Heart right ventricle (tissue), 16 donors: ENCODE measurements around the gene PLA2G4B. TPM values are rescaled to one million over a fixed set of nuclear protein-coding genes. Genes with fewer than 3 reads are reported as not detected.

ENCODE experiments used
- ATAC-seq, 8 donors: fragments of 200-7000 bp; cut with Tn5 transposase; one replicate each; pipeline ENCODE4 v1.9.1; 2020; ENCODE audit warnings: mild to moderate bottlenecking in 8 of 8, moderate library complexity in 8 of 8, moderate number of reproducible peaks in 1 of 8
- DNase-seq, 2 donors: peaks; one replicate each; pipeline ENCODE4 v3.0.0-alpha.2; 2020
- H3K27ac ChIP-seq, 10 donors: fragments of 200-600 bp; sonication (generic) in 2 of 10; one replicate each; pipeline versions ENCODE4 v1.5.0 to v1.8.0; 2020 to 2022; ENCODE audit warnings: mild to moderate bottlenecking in 3 of 10
- H3K27me3 ChIP-seq, 7 donors: fragments of 200-600 bp; one replicate each; pipeline ENCODE4 v1.8.0; 2021 to 2022; ENCODE audit warnings: mild to moderate bottlenecking in 2 of 7
- H3K36me3 ChIP-seq, 9 donors: fragments of 200-600 bp; sonication (generic) in 1 of 9; one replicate each; pipeline versions ENCODE4 v1.5.0 to v1.8.0; 2020 to 2022; ENCODE audit warnings: mild to moderate bottlenecking in 2 of 9
- H3K4me1 ChIP-seq, 9 donors: fragments of 200-600 bp; sonication (generic) in 1 of 9; one replicate each; pipeline versions ENCODE4 v1.5.0 to v1.8.0; 2020 to 2022; ENCODE audit warnings: mild to moderate bottlenecking in 4 of 9
- H3K4me3 ChIP-seq, 10 donors: fragments of 200-600 bp; sonication (generic) in 2 of 10; one replicate each; pipeline versions ENCODE4 v1.5.0 to v1.8.0; 2020 to 2022; ENCODE audit warnings: mild to moderate bottlenecking in 7 of 10, moderate library complexity in 2 of 10
- H3K9me3 ChIP-seq, 11 donors: fragments of 200-600 bp in 10 of 11; sonication (generic) in 2 of 11; one replicate each; pipeline versions ENCODE4 v1.5.0 to v1.8.0; 2013 to 2022; ENCODE audit warnings: mild to moderate bottlenecking in 2 of 11, control low read depth in 1 of 11, moderate library complexity in 1 of 11
- CTCF ChIP-seq, 9 donors: fragments of 200-600 bp; sonication (generic) in 2 of 9; IDR thresholded peaks; one replicate each; pipeline versions ENCODE4 v1.5.0 to v1.8.0; 2021 to 2022; ENCODE audit warnings: antibody characterized with exemption in 9 of 9, mild to moderate bottlenecking in 5 of 9, moderate library complexity in 1 of 9
- WGBS, 2 donors: extraction: QIAGEN DNeasy Blood & Tissue Kit; methylation state at CpG; one replicate each; pipeline ENCODE4 v1.1.7; 2013; ENCODE audit warnings: inconsistent platforms in 1 of 2; 5-methylcytosine and 5-hydroxymethylcytosine counted together
- intact Hi-C, 10 donors: fragments of 100-400 bp; cut with DNase I; formaldehyde crosslinking; loops; one replicate each; pipeline versions ENCODE4 v1.11.1 to v1.14.2; 2022
- polyA plus RNA-seq, 2 donors: library from polyadenylated mRNA; stranded (reverse); fragments of 200-250 nt; gene quantifications; one replicate each; pipeline ENCODE4 v1.2.3, GENCODE V29; 2013
- total RNA-seq, 10 donors: library from RNA; stranded (reverse); fragmentation: NEBNext Ultra II Directional in 3 of 10; extraction: Animal tissue kit (Norgen Biotek cat#: 25700) in 3 of 10; gene quantifications; one replicate each; pipeline versions ENCODE4 v1.2.1 to v1.2.4, GENCODE V29; 2021 to 2023
- donor health status: Arrhythmogenic right ventricular cardiomyopathy.
- donor health status: ischemic (EF 13 %, LVEDD 7.1; RV severe dilation, severe dysfunction).
- donor health status: healthy with polysubstance abuse.
- donor health status: DM: no; HTN: yes; CAD: no.
- donor health status: DM: no; HTN: no; CAD: no.
- donor health status: ischemic (EF 25% LVEDD 6.9; RV normal size, moderate dysfunction).
- donor health status: ischemic (EF 25% LVEDD 5.7; RV mildly dilated, moderate dysfunction).
- donor health status: healthy.
- donor health status: DM: yes; HTN: yes; CAD: no.
- donor health status: Ischemic cardiomyopathy.
- donor health status: ischemic (EF 35%, LVEDD 5.7; RV mildly dilated, moderate dysfunction).
- donor health status: nonischemic (EF 11% LVEDD 7.7; RV severe dilation, severe dysfunction).
- donor health status: DM: yes; HTN: yes; CAD: no.
- donor health status: PGD.
- donor health status: ischemic (EF 29% LVEDD 5.4; RV normal size, mild dysfunction).
- donor health status: nonischemic (EF 23%, LVEDD 6.1; RV moderate dilation, normal function).

The PLA2G4B gene
- total and polyA plus RNA-seq, 12 donors, result 1.6 to 16.0 (median 3.2) TPM

DNA sequence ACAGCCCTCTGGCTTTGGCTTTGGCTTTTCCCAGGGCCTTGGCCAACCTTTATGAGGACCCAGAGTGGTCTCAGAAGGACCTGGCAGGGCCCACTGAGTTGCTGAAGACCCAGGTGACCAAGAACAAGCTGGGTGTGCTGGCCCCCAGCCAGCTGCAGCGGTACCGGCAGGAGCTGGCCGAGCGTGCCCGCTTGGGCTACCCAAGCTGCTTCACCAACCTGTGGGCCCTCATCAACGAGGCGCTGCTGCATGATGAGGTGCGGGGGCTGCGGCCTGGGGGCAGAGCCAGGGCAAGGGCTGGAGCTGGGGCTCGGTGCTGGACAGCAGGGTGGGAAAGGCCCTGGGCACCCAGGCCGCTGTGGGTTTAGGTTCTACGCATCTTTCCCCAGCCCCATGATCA, 6.2 kb downstream of the PLA2G4B start:
- H3K4me1 ChIP-seq, result no peaks in the 10 kb centered on the region
- H3K27me3 ChIP-seq, result no peaks in the 10 kb centered on the region
- intact Hi-C loops, result no loop called here
- no peak overlapping the region for H3K27ac ChIP-seq
- no peak for TF ChIP-seq CTCF (IDR thresholded peaks at IDR 0.05)
- DNase-seq (no peak), ATAC-seq (no peak)
- H3K9me3 ChIP-seq, result no peaks in the 10 kb centered on the region
- 85 to 91% methylated on average over 12 of the region's 12 CpGs for WGBS, 2 donors
- H3K36me3 ChIP-seq, result peaks cover 0 to 88% (median 30%) of the 10 kb centered on the region in 9 donors
- no peak overlapping the region for H3K4me3 ChIP-seq

DNA sequence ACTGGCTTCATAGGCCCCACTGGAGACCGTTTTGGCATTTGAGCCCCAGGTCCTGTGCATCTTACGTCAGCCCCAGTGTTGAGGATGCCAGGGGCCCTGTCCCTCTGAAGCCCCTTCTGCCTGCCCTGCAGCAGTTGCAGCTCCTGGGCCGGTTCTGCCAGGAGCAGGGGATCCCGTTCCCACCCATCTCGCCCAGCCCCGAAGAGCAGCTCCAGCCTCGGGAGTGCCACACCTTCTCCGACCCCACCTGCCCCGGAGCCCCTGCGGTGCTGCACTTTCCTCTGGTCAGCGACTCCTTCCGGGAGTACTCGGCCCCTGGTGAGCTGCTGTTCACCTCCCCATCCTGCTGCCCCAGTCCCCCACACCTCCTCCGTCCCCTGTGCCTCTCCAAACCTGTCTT, 8.6 kb downstream of the PLA2G4B start:
- DNase-seq (no peak), ATAC-seq (no peak)
- no peaks in the 10 kb centered on the region for H3K9me3 ChIP-seq
- H3K27ac ChIP-seq, result no peak overlapping the region
- intact Hi-C loops, result no loop called here
- H3K4me3 ChIP-seq, result no peak overlapping the region
- no peaks in the 10 kb centered on the region for H3K4me1 ChIP-seq
- TF ChIP-seq CTCF (IDR thresholded peaks at IDR 0.05), result no peak
- H3K27me3 ChIP-seq, result no peaks in the 10 kb centered on the region
- WGBS, 2 donors, result 92% methylated on average over 14 of the region's 14 CpGs
- H3K36me3 ChIP-seq, result peaks cover 0 to 69% (median 24%) of the 10 kb centered on the region in 9 donors

GRCh38 chr15:41847981-41848380, 9.3 kb downstream of the PLA2G4B start:
- ATAC-seq (no peak), DNase-seq (no peak)
- no peaks in the 10 kb centered on the region for H3K9me3 ChIP-seq
- no peak overlapping the region for H3K27ac ChIP-seq
- intact Hi-C loops, result no loop called here
- 94% methylated on average over 9 of the region's 9 CpGs for WGBS, 2 donors
- peaks cover 0 to 61% (median 24%) of the 10 kb centered on the region in 9 donors for H3K36me3 ChIP-seq
- H3K4me3 ChIP-seq, result no peak overlapping the region
- H3K4me1 ChIP-seq, result no peaks in the 10 kb centered on the region
- H3K27me3 ChIP-seq, result no peaks in the 10 kb centered on the region
- no peak for TF ChIP-seq CTCF (IDR thresholded peaks at IDR 0.05)

GRCh38 chr15:41848631-41849030, 10.0 kb downstream of the PLA2G4B start:
- H3K4me3 ChIP-seq, result no peak overlapping the region
- H3K9me3 ChIP-seq, result no peaks in the 10 kb centered on the region
- 77 to 86% methylated on average over 10 of the region's 10 CpGs for WGBS, 2 donors
- intact Hi-C loops, result no loop called here
- ATAC-seq (no peak), DNase-seq (no peak)
- H3K27me3 ChIP-seq, result no peaks in the 10 kb centered on the region
- H3K4me1 ChIP-seq, result no peaks in the 10 kb centered on the region
- no peak overlapping the region for H3K27ac ChIP-seq
- no peak for TF ChIP-seq CTCF (IDR thresholded peaks at IDR 0.05)
- peaks cover 0 to 55% (median 24%) of the 10 kb centered on the region in 9 donors for H3K36me3 ChIP-seq
